ENCODE results near the gene EREG. TPM values are rescaled to one million over a fixed set of nuclear protein-coding genes. Genes with fewer than 3 reads are reported as not detected.

EREG gene
- total RNA-seq, 4 donors from 2014 or later: 1.2 to 4.0 (median 4.0) TPM; not detected in 1

- Histone ChIP-seq H3K4me3 (no peak overlapping the region), H3K4me1 (peaks cover 0 to 26% (median 13%) of the 10 kb centered on the region in 4 donors), H3K27me3 (peaks cover 14% of the 10 kb centered on the region), H3K9me3 (no peaks in the 10 kb centered on the region), H3K36me3 (no peaks in the 10 kb centered on the region), H3K27ac (no peak overlapping the region)
- intact Hi-C loops (cut with DNase I; ENCODE audit: low total_unique reads) (no loop called here), in situ Hi-C loops (cut with MboI; ENCODE audit: low pct_ligation_motif_present in 1 of 4, low pct_unique_long_range_greater_than_20kb in 1 of 4, low sequenced_read_pairs in 3 of 4) (no loop called here)
- TF ChIP-seq, protein P1, sequence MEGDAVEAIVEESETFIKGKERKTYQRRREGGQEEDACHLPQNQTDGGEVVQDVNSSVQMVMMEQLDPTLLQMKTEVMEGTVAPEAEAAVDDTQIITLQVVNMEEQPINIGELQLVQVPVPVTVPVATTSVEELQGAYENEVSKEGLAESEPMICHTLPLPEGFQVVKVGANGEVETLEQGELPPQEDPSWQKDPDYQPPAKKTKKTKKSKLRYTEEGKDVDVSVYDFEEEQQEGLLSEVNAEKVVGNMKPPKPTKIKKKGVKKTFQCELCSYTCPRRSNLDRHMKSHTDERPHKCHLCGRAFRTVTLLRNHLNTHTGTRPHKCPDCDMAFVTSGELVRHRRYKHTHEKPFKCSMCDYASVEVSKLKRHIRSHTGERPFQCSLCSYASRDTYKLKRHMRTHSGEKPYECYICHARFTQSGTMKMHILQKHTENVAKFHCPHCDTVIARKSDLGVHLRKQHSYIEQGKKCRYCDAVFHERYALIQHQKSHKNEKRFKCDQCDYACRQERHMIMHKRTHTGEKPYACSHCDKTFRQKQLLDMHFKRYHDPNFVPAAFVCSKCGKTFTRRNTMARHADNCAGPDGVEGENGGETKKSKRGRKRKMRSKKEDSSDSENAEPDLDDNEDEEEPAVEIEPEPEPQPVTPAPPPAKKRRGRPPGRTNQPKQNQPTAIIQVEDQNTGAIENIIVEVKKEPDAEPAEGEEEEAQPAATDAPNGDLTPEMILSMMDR (IDR thresholded peaks at IDR 0.05): no peak
- no peak for TF ChIP-seq POLR2A (IDR thresholded peaks at IDR 0.05)
- no peak for TF ChIP-seq EP300 (IDR thresholded peaks at IDR 0.05; ENCODE audit: low read depth)
- TF ChIP-seq POLR2AphosphoS5 (IDR thresholded peaks at IDR 0.05): no peak
- DNase-seq: no peak
- WGBS, 2 donors (ENCODE audit: low coverage in 1 of 2): 92 to 97% methylated on average over 3 of the region's 3 CpGs
Observed at GRCh38 chr4:74362347-74362746, 2.6 kb upstream of the EREG start.

DNA sequence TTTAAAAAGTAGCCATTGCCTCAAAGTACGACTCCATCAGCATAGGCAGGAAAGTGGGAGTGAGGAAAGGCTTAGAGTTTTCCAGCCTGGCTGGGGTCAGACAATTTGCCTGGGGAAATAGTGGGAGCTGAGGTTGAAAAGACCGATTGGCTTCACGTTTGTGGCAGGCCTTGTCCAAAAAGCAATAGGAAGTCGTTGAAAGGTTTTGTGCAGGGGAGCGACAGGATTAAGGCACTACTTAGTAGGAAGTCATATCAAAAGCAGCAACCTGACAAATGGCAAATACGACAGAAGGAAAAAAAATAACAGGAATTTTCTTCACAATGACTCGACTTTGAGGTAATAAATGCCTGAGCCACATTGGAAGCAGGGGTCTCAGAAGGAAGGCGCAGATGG, 691 bp upstream of the EREG start:
- intact Hi-C loops (cut with DNase I; ENCODE audit: low total_unique reads): no loop called here
- DNase-seq: no peak
- H3K36me3 ChIP-seq: no peaks in the 10 kb centered on the region
- H3K27me3 ChIP-seq: peaks cover 14% of the 10 kb centered on the region
- H3K4me1 ChIP-seq: peaks cover 0 to 38% (median 13%) of the 10 kb centered on the region in 4 donors
- WGBS, 2 donors (ENCODE audit: low coverage in 1 of 2): 54 to 69% methylated on average over 8 of the region's 8 CpGs
- no peak overlapping the region for H3K4me3 ChIP-seq
- no peaks in the 10 kb centered on the region for H3K9me3 ChIP-seq
- no peak overlapping the region for H3K27ac ChIP-seq
- in situ Hi-C loops (cut with MboI; ENCODE audit: low pct_ligation_motif_present in 1 of 4, low pct_unique_long_range_greater_than_20kb in 1 of 4, low sequenced_read_pairs in 3 of 4): no loop called here
- TF ChIP-seq POLR2A (IDR thresholded peaks at IDR 0.05) (no peak), POLR2AphosphoS5 (IDR thresholded peaks at IDR 0.05) (no peak), EP300 (IDR thresholded peaks at IDR 0.05; ENCODE audit: low read depth) (no peak)
- TF ChIP-seq, protein P1 (IDR thresholded peaks at IDR 0.05): no peak

DNA sequence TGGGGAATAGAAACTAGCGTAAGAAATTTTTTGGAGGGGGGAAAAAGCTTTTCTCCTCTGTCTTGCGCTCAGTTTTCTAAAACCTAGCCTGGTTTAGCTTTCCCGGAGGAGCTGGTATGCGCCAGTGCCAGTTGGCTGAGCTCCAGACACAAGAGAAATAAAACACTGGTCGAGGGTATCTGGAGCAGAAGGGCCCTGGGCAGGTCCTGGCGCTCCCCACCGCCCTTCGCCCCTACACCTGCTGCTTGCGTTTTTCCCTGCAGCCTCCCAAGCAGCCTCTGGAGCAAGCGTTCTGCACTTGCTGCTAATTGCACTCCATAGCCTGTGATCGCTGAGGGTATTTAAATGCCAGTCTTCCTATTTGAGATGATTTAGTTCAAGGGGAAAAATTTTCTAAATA, 816 bp downstream of the EREG start:
- peak; percentile 57 for DNase-seq
- WGBS, 2 donors (ENCODE audit: low coverage in 1 of 2): 22 to 25% methylated on average over 7 to 11 of the region's 11 CpGs
- H3K4me1 ChIP-seq: peaks cover 0 to 38% (median 13%) of the 10 kb centered on the region in 4 donors
- peak overlapping the region in 3 of 4 donors; percentile 9 to 61 (median 55) for H3K27ac ChIP-seq
- no peaks in the 10 kb centered on the region for H3K36me3 ChIP-seq
- H3K9me3 ChIP-seq: no peaks in the 10 kb centered on the region
- H3K4me3 ChIP-seq: peak overlapping the region in 3 of 4 donors; percentile 16 to 45 (median 34)
- peaks cover 14% of the 10 kb centered on the region for H3K27me3 ChIP-seq
- TF ChIP-seq POLR2AphosphoS5 (IDR thresholded peaks at IDR 0.05) (no peak), EP300 (IDR thresholded peaks at IDR 0.05; ENCODE audit: low read depth) (no peak), POLR2A (IDR thresholded peaks at IDR 0.05) (no peak)
- TF ChIP-seq, protein P1 (IDR thresholded peaks at IDR 0.05): no peak
- in situ Hi-C loops (cut with MboI; ENCODE audit: low pct_ligation_motif_present in 1 of 4, low pct_unique_long_range_greater_than_20kb in 1 of 4, low sequenced_read_pairs in 3 of 4): no loop called here
- intact Hi-C loops (cut with DNase I; ENCODE audit: low total_unique reads): no loop called here

DNA sequence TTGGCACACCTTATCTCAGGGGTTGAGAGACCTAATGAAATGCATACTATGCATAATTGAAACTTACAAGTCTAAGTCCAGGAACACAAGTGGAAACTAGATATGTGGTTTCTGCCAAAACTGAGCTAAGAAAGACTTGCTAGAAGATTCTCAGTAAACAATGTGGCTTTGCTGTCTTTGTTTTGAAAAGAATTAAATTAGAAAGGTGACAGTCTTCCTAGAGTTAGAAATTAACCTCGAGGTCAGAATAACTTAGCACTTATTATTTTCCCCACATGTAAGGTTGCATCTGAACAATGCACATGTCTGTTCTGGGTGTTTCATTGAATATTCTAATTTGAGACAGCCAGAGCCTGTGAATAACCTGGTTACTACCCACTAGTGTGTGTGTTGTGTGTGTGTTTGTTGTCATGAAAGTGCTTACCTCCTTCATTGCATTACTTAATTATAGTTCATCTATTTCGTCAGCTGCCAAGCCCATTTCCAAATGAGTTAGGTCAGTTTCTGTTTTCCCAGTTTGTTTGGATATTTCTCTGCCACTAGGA, 1.5 kb downstream of the EREG start:
- H3K36me3 ChIP-seq: no peaks in the 10 kb centered on the region
- peak overlapping the region in 1 of 4 donors; percentile 45 for H3K4me3 ChIP-seq
- DNase-seq: no peak
- TF ChIP-seq POLR2A (IDR thresholded peaks at IDR 0.05) (no peak), POLR2AphosphoS5 (IDR thresholded peaks at IDR 0.05) (no peak), EP300 (IDR thresholded peaks at IDR 0.05; ENCODE audit: low read depth) (no peak)
- TF ChIP-seq, protein P1 (IDR thresholded peaks at IDR 0.05): no peak
- H3K4me1 ChIP-seq: peaks cover 0 to 38% (median 13%) of the 10 kb centered on the region in 4 donors
- intact Hi-C loops (cut with DNase I; ENCODE audit: low total_unique reads): no loop called here
- in situ Hi-C loops (cut with MboI; ENCODE audit: low pct_ligation_motif_present in 1 of 4, low pct_unique_long_range_greater_than_20kb in 1 of 4, low sequenced_read_pairs in 3 of 4): no loop called here
- H3K27ac ChIP-seq: peak overlapping the region in 2 of 4 donors; percentile 55 to 61
- H3K27me3 ChIP-seq: peaks cover 14% of the 10 kb centered on the region
- WGBS, 2 donors (ENCODE audit: low coverage in 1 of 2): 14 to 27% methylated on average over 1 to 2 of the region's 2 CpGs
- H3K9me3 ChIP-seq: no peaks in the 10 kb centered on the region
